HUES48 (cell line): Measurements from ENCODE around the gene SPATA13.
A peak's percentile ranks its signal among the peaks of the same experiment; 100 is the strongest.
"Not testable (repeated sequence)": the region's sequence is repeated elsewhere in the genome, so short reads cannot be mapped to it uniquely, and the experiment has no call there.

Experiments used
- H3K27ac ChIP-seq: one replicate; pipeline ENCODE4 v1.7.0; 2013; ENCODE audit warnings: low read depth, low read length, inconsistent platforms
- H3K27me3 ChIP-seq: 2 replicates; pipeline ENCODE4 v1.6.1; 2013; ENCODE audit warnings: mild to moderate bottlenecking, low read length; ENCODE audit not compliant: control insufficient read depth, insufficient read depth
- H3K36me3 ChIP-seq: 2 replicates; pipeline ENCODE4 v1.6.1; 2013; ENCODE audit warnings: low read length; ENCODE audit not compliant: control insufficient read depth, insufficient read depth
- H3K4me1 ChIP-seq: 2 replicates; pipeline ENCODE4 v1.6.1; 2013; ENCODE audit warnings: mild to moderate bottlenecking, low read length; ENCODE audit not compliant: control insufficient read depth, insufficient read depth
- H3K4me3 ChIP-seq: 2 replicates; pipeline ENCODE4 v1.5.1; 2013; ENCODE audit warnings: mild to moderate bottlenecking, low read depth, low read length
- H3K9ac ChIP-seq: 2 replicates; pipeline ENCODE4 v1.6.1; 2013; ENCODE audit warnings: mild to moderate bottlenecking, low read depth, low read length, moderate library complexity
- H3K9me3 ChIP-seq: 2 replicates; pipeline ENCODE4 v1.6.1; 2013; ENCODE audit warnings: low read length; ENCODE audit not compliant: control insufficient read depth, insufficient read depth

SPATA13 gene

DNA sequence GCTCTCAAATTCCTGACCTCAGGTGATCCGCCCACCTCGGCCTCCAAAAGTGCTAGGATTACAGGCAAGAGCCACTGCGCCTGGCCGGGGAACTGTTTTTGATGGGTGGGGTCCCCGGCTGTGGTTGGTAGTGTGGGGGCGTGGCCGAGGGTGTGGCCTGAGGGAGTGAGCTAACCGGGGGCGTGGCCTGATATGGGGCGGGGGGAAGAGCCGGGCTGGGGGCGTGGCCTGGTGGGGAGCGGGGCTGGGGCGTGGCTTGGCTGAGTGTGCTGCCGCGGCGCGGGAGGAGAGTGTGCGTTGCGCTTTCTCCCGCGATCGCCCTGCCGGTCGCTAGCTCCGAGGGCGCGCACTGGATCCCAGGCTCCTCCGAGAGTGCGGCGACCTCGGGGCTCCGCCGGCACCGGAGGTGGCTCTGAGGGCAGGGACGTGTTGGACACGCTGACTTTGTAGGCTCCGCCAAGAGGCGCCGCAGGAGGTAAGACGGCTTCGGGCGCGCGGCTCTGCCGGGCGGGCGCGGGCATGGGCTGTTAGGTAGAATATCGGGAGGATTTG is at the start of gene SPATA13:
TSS of gene SPATA13 (plus strand) at position 263 of the 552 bp plus-strand sequence. CDS start 62,210 bp downstream, outside the sequence.
- Histone ChIP-seq H3K9me3 (no peaks in the 10 kb centered on the region), H3K27ac (peak within 1 kb of the TSS; percentile 70), H3K4me3 (peak within 1 kb of the TSS; percentile 92), H3K36me3 (peaks cover under 1% of the 10 kb centered on the region; the same call in 1 of the 2 replicates), H3K9ac (peak within 1 kb of the TSS; percentile 83), H3K27me3 (no peaks in the 10 kb centered on the region), H3K4me1 (peaks cover 24% of the 10 kb centered on the region)

DNA sequence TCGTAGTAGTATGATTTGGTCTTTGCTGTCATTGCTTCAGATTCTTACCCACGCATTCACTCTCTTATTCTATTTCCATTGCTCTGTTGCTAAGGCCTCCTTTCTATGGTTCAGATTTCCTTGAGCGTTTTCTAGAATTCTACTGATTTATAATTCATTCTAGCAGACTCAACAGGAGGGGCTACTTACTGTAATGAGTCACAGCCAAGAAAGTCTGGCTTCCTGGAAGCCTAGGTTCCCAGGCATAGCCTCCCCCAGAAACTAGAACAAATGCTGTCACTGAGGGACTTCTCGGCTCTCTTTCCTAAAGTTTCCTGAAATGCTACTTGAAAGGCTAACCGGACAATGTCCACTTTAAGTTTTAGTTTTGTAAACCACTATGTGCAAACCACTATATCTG is 47.7 kb upstream of the SPATA13 start:
- Histone ChIP-seq H3K4me1 (no peaks in the 10 kb centered on the region; the same call in 1 of the 2 replicates), H3K27ac (no peak overlapping the region), H3K27me3 (no peaks in the 10 kb centered on the region)

DNA sequence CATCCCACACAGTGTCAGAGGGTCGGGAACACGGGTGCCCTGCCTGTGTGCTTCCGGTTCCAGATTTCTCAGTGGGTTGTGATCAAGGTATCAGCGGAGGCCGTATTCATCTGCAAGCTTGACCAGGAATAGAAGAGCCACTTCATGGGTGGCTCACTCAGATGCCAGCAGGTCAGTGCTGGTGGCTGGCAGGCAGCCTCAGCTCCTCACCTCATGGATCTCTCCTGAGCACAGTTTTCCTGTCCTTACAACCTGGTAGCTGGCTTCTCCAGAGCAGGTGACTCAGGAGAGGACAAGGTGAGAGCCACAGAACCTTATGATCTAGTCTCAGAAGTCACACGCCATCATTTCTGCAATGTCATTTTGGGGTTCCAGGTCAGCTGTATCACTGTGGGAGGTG is 44.8 kb upstream of the SPATA13 start:
- H3K27ac ChIP-seq: no peak overlapping the region
- H3K4me3 ChIP-seq: no peak overlapping the region
- H3K9me3 ChIP-seq: no peaks in the 10 kb centered on the region
- no peaks in the 10 kb centered on the region for H3K27me3 ChIP-seq
- H3K36me3 ChIP-seq: no peaks in the 10 kb centered on the region
- H3K9ac ChIP-seq: no peak overlapping the region
- H3K4me1 ChIP-seq: peaks cover 12% of the 10 kb centered on the region

More for the DNA sequence above, 47.7 kb upstream of the SPATA13 start:
- Histone ChIP-seq H3K4me3 (no peak overlapping the region), H3K9me3 (no peaks in the 10 kb centered on the region), H3K36me3 (no peaks in the 10 kb centered on the region), H3K9ac (no peak overlapping the region)

- Histone ChIP-seq H3K4me1 (peaks cover 12% of the 10 kb centered on the region), H3K27me3 (no peaks in the 10 kb centered on the region), H3K4me3 (no peak overlapping the region), H3K36me3 (no peaks in the 10 kb centered on the region), H3K27ac (no peak overlapping the region), H3K9me3 (no peaks in the 10 kb centered on the region), H3K9ac (no peak overlapping the region)
These were observed 44.4 kb upstream of the SPATA13 start for GRCh38 chr13:24116131-24116530.

- no peaks in the 10 kb centered on the region for H3K27me3 ChIP-seq
- H3K9me3 ChIP-seq: no peaks in the 10 kb centered on the region
- H3K27ac ChIP-seq: no peak overlapping the region
- peaks cover 12% of the 10 kb centered on the region for H3K4me1 ChIP-seq
- H3K36me3 ChIP-seq: no peaks in the 10 kb centered on the region
- H3K4me3 ChIP-seq: no peak overlapping the region
- H3K9ac ChIP-seq: no peak overlapping the region
These were observed 41.9 kb upstream of the SPATA13 start for GRCh38 chr13:24118576-24118975.

GRCh38 chr13:24119626-24120508 is 40.7 kb upstream of the SPATA13 start:
- H3K4me1 ChIP-seq: peaks cover 13% of the 10 kb centered on the region
- H3K36me3 ChIP-seq: no peaks in the 10 kb centered on the region
- H3K27me3 ChIP-seq: no peaks in the 10 kb centered on the region
- H3K9me3 ChIP-seq: no peaks in the 10 kb centered on the region
- no peak overlapping the region for H3K9ac ChIP-seq
- no peak overlapping the region for H3K4me3 ChIP-seq
- peak overlapping the region; percentile 64 for H3K27ac ChIP-seq

DNA sequence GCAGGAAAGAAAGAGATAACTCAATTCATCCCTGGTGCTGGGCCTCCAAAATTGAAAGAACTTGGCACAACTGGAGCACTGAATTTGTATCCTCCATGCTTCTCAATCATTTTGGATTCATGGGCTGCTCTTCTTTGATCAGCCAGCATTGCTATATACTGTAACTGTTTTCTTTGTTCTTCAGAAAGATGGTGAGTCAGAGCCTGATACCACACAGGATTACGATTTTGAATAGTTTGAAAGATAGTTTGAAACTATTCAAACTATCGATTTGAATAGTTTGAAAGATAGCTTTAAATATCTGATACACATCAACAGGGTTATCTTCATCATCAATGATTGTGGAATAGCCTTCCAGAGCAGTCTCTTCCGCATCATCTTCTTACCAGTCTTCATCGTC is 38.5 kb upstream of the SPATA13 start:
- H3K9me3 ChIP-seq, H3K27me3 ChIP-seq, H3K27ac ChIP-seq, H3K9ac ChIP-seq, H3K36me3 ChIP-seq, H3K4me3 ChIP-seq: not testable (repeated sequence)
- peaks cover 23% of the 10 kb centered on the region for H3K4me1 ChIP-seq

GRCh38 chr13:24122569-24122968 is 38.0 kb upstream of the SPATA13 start:
- Histone ChIP-seq H3K9me3 (no peaks in the 10 kb centered on the region), H3K27me3 (no peaks in the 10 kb centered on the region), H3K27ac (no peak overlapping the region), H3K4me3 (no peak overlapping the region), H3K4me1 (peaks cover 27% of the 10 kb centered on the region), H3K36me3 (no peaks in the 10 kb centered on the region), H3K9ac (no peak overlapping the region)

- Histone ChIP-seq H3K27me3 (no peaks in the 10 kb centered on the region), H3K27ac (no peak overlapping the region), H3K4me1 (peaks cover 27% of the 10 kb centered on the region), H3K9me3 (no peaks in the 10 kb centered on the region), H3K4me3 (no peak overlapping the region), H3K36me3 (no peaks in the 10 kb centered on the region), H3K9ac (no peak overlapping the region)
These were observed 36.8 kb upstream of the SPATA13 start for GRCh38 chr13:24123761-24124160.

DNA sequence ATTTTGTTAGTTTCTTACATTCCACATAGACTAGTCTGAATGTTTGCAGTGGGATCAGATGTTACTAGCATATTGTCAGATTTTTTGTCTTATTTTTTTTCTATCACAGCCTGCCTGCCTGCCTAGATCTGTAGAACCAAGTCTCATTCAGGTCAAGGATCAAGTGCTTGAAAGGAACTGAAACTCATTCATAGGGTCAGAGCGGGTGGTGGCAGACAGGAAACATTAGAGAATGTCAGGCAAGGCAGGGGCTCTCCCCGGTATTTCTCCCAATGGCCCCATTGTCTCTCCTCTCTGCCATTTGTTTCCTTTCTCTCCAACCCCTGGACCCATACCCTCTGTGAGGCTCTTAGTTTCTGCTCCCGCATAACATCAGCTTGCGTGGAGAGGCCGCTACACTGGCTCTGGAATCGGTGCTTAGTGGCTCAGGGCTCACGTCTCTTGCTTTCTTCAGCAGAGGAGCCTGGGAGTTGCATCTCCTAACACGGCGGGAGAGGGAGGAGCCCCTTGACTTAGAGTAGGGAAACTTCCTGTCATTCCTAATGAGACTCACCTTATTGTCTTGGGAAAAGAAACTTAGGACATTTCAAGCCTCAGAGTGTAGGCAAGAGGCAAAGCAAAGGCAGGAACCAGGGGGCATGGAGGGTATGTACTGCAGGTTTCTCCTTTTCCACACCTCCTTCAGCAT is 35.6 kb upstream of the SPATA13 start:
- Histone ChIP-seq H3K36me3 (no peaks in the 10 kb centered on the region), H3K4me3 (no peak overlapping the region), H3K9me3 (no peaks in the 10 kb centered on the region), H3K9ac (no peak overlapping the region), H3K27me3 (no peaks in the 10 kb centered on the region), H3K4me1 (peaks cover 19% of the 10 kb centered on the region), H3K27ac (no peak overlapping the region)
